LNCAP (cell line): ENCODE data around the gene PVALB.

Source experiments
- TF ChIP-seq, protein P1 (sequence below): fragments of 450-650 bp; IDR thresholded peaks from 2 replicates; pipeline ENCODE4 v1.5.1; 2017; ENCODE audit warnings: mild to moderate bottlenecking

The PVALB gene

DNA sequence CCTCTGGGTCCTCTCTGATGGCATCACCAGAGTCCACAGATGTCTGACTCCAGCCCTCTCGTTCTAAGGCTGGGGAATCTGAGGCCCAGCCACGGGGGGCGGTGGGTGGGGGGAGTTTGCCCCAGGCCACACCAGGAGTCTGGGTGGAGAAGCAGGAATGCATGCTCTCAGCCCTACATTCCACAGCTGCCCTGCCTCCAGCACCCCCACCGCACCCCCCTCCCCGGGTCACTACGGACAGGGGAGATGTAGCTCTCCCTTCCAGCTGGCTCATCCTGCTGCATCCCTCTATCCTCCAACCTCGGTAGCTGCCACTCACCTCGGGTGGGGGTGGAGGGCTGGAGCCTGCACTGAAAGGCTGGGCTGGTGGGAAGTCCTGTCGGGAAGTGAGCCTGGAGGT, 2.3 kb upstream of the PVALB start:
- TF ChIP-seq, protein P1, sequence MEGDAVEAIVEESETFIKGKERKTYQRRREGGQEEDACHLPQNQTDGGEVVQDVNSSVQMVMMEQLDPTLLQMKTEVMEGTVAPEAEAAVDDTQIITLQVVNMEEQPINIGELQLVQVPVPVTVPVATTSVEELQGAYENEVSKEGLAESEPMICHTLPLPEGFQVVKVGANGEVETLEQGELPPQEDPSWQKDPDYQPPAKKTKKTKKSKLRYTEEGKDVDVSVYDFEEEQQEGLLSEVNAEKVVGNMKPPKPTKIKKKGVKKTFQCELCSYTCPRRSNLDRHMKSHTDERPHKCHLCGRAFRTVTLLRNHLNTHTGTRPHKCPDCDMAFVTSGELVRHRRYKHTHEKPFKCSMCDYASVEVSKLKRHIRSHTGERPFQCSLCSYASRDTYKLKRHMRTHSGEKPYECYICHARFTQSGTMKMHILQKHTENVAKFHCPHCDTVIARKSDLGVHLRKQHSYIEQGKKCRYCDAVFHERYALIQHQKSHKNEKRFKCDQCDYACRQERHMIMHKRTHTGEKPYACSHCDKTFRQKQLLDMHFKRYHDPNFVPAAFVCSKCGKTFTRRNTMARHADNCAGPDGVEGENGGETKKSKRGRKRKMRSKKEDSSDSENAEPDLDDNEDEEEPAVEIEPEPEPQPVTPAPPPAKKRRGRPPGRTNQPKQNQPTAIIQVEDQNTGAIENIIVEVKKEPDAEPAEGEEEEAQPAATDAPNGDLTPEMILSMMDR, result no peak

DNA sequence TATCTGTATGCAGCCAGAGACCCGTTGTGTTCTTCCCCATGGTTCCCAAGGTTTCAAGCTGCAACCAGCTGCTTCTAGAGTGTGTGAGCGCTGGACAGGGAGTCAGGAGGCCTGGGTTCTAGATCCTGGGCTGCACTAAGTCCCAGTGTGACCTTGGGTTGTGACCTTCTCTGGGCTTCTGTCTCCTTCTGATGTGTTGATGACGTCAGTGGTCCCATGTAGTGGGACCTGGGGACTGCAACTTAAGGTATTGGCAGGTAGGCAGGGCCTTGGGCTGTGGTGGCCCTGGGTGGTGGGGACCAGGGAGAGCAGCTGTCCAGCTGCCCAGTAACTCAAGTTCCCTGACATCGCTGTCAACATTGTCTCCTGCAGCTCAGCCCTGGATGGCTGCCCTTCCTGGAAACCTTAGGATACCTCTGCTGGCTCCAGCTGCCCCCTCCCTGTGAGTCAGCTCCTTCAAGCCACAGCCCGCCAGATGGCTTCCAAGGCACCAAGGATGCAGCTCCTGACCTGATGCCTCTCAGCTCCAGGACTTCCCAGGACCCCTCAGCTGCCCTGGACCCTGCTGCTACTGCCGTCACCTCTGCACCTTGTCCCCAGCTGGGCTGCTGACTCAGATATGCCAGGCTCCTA, 1.3 kb upstream of the PVALB start:
- TF ChIP-seq, protein P1, result no peak

DNA sequence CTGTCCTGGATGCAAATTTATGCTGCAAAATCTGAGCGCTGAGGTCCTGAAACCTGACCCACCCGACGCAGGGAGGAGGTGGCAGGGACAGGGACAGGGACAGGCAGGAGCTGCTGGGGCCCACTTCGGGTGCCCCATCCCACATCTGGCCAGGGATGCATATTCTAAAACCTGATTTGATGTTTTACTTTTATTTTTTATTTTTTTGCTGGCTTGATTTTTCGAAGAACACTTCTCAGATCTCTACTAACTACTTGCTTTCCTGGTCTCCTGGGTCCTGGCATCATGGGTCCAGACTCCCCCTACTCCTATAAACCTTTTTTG, 652 bp upstream of the PVALB start:
- TF ChIP-seq, protein P1, result no peak

DNA sequence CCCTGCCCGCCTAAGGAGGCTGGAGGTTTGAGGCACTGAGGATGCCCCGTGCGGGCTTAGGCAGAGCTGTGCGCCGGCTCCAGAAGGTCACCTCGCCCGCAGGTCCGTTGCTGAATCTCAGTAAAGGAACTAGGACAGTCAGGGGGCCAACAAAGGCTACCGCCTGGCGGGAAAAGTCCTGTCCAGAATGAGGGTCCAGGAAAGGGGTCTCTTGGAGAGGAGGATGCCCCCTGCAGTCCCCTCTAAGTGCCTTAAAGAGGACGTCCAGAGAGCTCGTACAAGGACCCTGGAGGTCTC, 548 bp downstream of the PVALB start:
- TF ChIP-seq, protein P1, result no peak

DNA sequence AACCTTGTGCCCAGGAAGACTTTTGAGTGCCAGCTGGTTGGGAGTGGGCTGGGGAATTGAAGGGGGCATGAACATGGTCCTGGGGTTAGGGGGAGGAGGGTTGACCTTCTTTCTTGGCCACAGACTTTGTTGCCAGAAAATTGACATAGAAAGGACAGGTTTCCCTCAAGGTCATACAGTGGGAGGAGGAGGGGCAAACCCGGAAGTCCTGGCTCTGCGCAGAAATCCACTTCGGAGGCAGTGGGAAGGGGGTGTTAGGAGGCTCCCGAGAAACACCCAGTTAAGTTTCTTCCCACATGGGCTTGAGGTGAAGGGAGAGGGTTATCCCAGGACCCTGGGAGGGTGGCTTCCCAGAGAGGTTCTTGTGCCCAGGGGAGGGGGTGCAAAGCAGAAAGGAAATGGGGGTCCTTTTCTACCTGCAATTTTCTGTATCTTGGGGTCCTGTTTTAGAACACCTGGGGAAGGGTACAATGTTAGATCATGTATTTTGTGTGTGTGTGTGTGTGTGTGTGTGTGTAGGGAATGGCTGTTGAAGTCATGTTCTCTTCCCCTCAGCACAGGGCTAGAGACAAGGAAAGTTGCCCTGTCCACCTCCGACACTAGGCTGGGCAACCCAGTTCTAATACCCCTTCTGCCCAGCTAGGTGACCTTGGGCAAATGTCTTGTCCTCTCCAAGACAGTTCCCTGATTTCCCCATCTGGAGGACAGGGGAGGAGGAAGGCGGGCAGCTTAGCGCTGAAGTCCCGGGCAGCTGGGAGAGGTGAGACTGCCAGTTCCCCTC, 1.1 kb downstream of the PVALB start:
- TF ChIP-seq, protein P1, result no peak

DNA sequence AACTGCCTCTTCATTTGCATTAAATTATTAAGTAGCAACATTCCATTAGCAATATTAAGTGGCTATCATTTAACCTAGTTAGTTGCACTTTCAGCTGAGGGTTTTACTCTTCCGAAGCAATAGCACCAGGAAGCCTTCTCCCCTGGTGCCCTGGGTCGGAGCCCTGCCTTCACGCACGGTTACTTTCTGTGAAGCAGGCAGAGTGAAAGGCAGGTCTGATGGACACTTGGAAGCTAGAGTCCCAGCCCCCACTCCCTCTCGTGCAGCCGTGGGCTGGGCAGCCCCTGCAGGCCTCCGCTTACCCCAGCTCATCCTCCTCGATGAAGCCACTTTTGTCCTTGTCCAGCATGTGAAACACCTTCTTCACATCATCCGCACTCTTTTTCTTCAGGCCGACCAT, 2.0 kb downstream of the PVALB start:
- TF ChIP-seq, protein P1, result no peak

DNA sequence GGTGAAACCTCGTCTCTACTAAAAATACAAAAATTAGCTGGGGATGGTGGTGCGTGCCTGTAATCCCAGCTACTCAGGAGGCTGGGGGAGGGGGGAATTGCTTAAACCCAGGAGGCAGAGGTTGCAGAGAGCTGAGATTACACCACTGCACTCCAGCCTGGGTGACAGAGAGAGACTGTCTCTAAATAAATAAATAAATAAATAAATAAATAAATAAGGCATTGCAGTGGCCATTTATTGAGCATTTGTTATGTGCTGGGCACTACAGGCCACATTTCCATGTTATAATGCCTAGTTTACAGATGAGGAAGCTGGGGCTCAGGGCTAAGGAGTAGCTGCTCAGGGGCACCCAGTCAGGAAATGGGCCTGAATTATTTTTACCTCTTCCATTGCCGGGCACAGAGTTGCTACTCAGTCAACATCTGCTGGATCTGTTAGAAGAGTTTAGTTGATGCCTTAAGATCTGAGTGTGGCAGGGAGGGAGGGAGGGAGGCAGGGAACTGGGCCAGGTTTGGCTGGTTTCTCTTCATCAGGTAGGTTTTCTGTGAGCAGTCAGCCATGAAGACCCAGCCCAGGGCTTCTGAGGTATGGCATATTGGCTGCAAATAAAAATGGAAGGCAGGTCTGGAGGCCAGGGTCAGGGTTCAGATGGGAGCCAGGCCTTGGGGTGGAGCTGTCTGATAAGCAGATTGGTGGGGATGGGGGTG, 5.6 kb downstream of the PVALB start:
- TF ChIP-seq, protein P1, result no peak
